HepG2 (cell line): ENCODE measurements around the gene CHADL. TPM values are rescaled to one million over a fixed set of nuclear protein-coding genes. Genes with fewer than 3 reads are reported as not detected.

Experiments
- ASH2L ChIP-seq: fragments of 300-600, 200-600 bp; sonication (generic); IDR thresholded peaks from 2 replicates; pipeline ENCODE4 v1.7.0; 2017; ENCODE audit warnings: low read depth, mild to moderate bottlenecking, moderate library complexity, mixed read lengths, low read length; ENCODE audit not compliant: insufficient read length
- ATRX ChIP-seq: sonication (generic); formaldehyde crosslinking; IDR thresholded peaks from 2 replicates; pipeline ENCODE4 v1.4.0; 2020; ENCODE audit warnings: missing genetic modification reagents, borderline replicate concordance
- BORCS8-MEF2B ChIP-seq: sonication (generic); formaldehyde crosslinking; IDR thresholded peaks from 2 replicates; pipeline ENCODE4 v1.8.0; 2022; ENCODE audit warnings: mild to moderate bottlenecking, missing genetic modification reagents
- CCAR2 ChIP-seq: fragments of 200-400 bp; formaldehyde crosslinking; optimal IDR thresholded peaks from 2 replicates; pipeline ENCODE3; 2018; ENCODE audit warnings: low read depth, mild to moderate bottlenecking, low read length, moderate library complexity
- MIER2 ChIP-seq: IDR thresholded peaks from 2 replicates; pipeline ENCODE4 v1.6.1; 2016; ENCODE audit warnings: missing biosample characterization, missing genetic modification reagents
- NONO ChIP-seq, 2 experiments: fragments of 450-650 bp in 1 of 2; sonication (generic) in 1 of 2; formaldehyde crosslinking in 1 of 2; IDR thresholded peaks in 1 of 2; conservative IDR thresholded peaks in 1 of 2; 2 replicates each; pipeline versions ENCODE4 v1.6.1 to v1.8.0; 2017 to 2022; ENCODE audit warnings: mild to moderate bottlenecking in 1 of 2, missing genetic modification reagents in 1 of 2, moderate library complexity in 1 of 2
- SNAI1 ChIP-seq: sonication (generic); formaldehyde crosslinking; IDR thresholded peaks from 2 replicates; pipeline ENCODE4 v1.5.0; 2020; ENCODE audit warnings: mild to moderate bottlenecking, missing genetic modification reagents, borderline replicate concordance
- SOX13 ChIP-seq, 3 experiments: fragments of 450-650 bp in 1 of 3; sonication (generic) in 1 of 3; formaldehyde crosslinking in 1 of 3; IDR thresholded peaks in 2 of 3; conservative IDR thresholded peaks in 1 of 3; 2 replicates each; pipeline versions ENCODE4 v1.5.0 to v1.6.1; 2016 to 2020; ENCODE audit warnings: antibody characterized with exemption in 1 of 3, mild to moderate bottlenecking in 1 of 3, missing compliant biosample characterization in 1 of 3, missing genetic modification reagents in 1 of 3, moderate library complexity in 1 of 3
- ZBTB3 ChIP-seq: sonication (generic); formaldehyde crosslinking; IDR thresholded peaks from 2 replicates; pipeline ENCODE4 v1.4.0; 2020; ENCODE audit warnings: low read depth, mild to moderate bottlenecking, moderate library complexity, missing genetic modification reagents, borderline replicate concordance
- ZBTB38 ChIP-seq: sonication (generic); formaldehyde crosslinking; IDR thresholded peaks from 2 replicates; pipeline ENCODE4 v1.5.1; 2020; ENCODE audit warnings: mild to moderate bottlenecking, missing genetic modification reagents
- ZFP36L2 ChIP-seq: sonication (generic); formaldehyde crosslinking; IDR thresholded peaks from 2 replicates; pipeline ENCODE4 v1.4.0; 2020; ENCODE audit warnings: missing genetic modification reagents
- ZMYM4 ChIP-seq: sonication (generic); formaldehyde crosslinking; IDR thresholded peaks from 2 replicates; pipeline ENCODE4 v1.8.1; 2023; ENCODE audit warnings: mild to moderate bottlenecking, missing genetic modification reagents
- ZNF138 ChIP-seq: sonication (generic); formaldehyde crosslinking; IDR thresholded peaks from 2 replicates; pipeline ENCODE4 v1.5.0; 2020; ENCODE audit warnings: mild to moderate bottlenecking, low read depth, missing genetic modification reagents
- ZNF20 ChIP-seq: sonication (generic); formaldehyde crosslinking; IDR thresholded peaks from 2 replicates; pipeline ENCODE4 v1.4.0; 2020; ENCODE audit warnings: mild to moderate bottlenecking, moderate library complexity, missing genetic modification reagents
- ZNF251 ChIP-seq: sonication (generic); formaldehyde crosslinking; IDR thresholded peaks from 2 replicates; pipeline ENCODE4 v1.9.0; 2021; ENCODE audit warnings: mild to moderate bottlenecking, missing genetic modification reagents
- ZNF264 ChIP-seq: sonication (generic); formaldehyde crosslinking; IDR thresholded peaks from 2 replicates; pipeline ENCODE4 v1.4.0; 2020; ENCODE audit warnings: missing genetic modification reagents
- ZNF335 ChIP-seq: sonication (generic); formaldehyde crosslinking; IDR thresholded peaks from 2 replicates; pipeline ENCODE4 v1.4.0; 2020; ENCODE audit warnings: missing genetic modification reagents
- ZNF724P ChIP-seq: sonication (generic); formaldehyde crosslinking; IDR thresholded peaks from 2 replicates; pipeline ENCODE4 v1.8.0; 2022; ENCODE audit warnings: missing genetic modification reagents, borderline replicate concordance
- ZNF766 ChIP-seq: sonication (generic); formaldehyde crosslinking; IDR thresholded peaks from 2 replicates; pipeline ENCODE4 v1.5.0; 2020; ENCODE audit warnings: missing genetic modification reagents, borderline replicate concordance
- ZNF816 ChIP-seq: sonication (generic); formaldehyde crosslinking; IDR thresholded peaks from 2 replicates; pipeline ENCODE4 v1.8.0; 2022; ENCODE audit warnings: missing genetic modification reagents, mild to moderate bottlenecking, borderline replicate concordance
- polyA plus RNA-seq, 8 experiments: library from polyadenylated mRNA; depleted of rRNA in 3 of 8; stranded (reverse) in 7 of 8; unstranded in 1 of 8; fragments of >200 nt; fragmentation: Illumina TruSeq in 4 of 8; extraction: Trizol in 4 of 8; gene quantifications; 2 replicates each; pipeline versions ENCODE4 v1.2.1 to v1.2.3, GENCODE V29; 2011 to 2016; ENCODE audit warnings: low read depth in 4 of 8, missing spikeins in 1 of 8, mixed read lengths in 1 of 8; ENCODE audit not compliant: insufficient read depth in 1 of 8
- total RNA-seq, 5 experiments: library from RNA; depleted of rRNA; stranded (reverse); fragments of >200 nt; fragmentation: Illumina TruSeq; extraction: Trizol; gene quantifications; 2 replicates each; pipeline ENCODE4 v1.2.3, GENCODE V29; 2016; ENCODE audit warnings: low read depth in 1 of 5
- TF ChIP-seq, protein P1 (sequence below): sonication (generic); formaldehyde crosslinking; IDR thresholded peaks from 2 replicates; pipeline ENCODE4 v1.5.0; 2020; ENCODE audit warnings: missing genetic modification reagents
- TF ChIP-seq, protein P2 (sequence below): sonication (generic); formaldehyde crosslinking; IDR thresholded peaks from 2 replicates; pipeline ENCODE4 v1.4.0; 2020; ENCODE audit warnings: mild to moderate bottlenecking, missing genetic modification reagents
- TF ChIP-seq, protein P3 (sequence below): IDR thresholded peaks from 2 replicates; pipeline ENCODE4 v1.6.1; 2016; ENCODE audit warnings: low read depth
- TF ChIP-seq, protein P4 (sequence below): IDR thresholded peaks from 2 replicates; pipeline ENCODE4 v1.6.1; 2016; ENCODE audit warnings: missing compliant biosample characterization, missing genetic modification reagents, borderline replicate concordance

CHADL gene
- total and polyA plus RNA-seq, 2 of the 13 experiments (the other 11 are each of a cell fraction or from before 2014, with no cell fraction given), result 2.8 to 8.1 TPM

DNA sequence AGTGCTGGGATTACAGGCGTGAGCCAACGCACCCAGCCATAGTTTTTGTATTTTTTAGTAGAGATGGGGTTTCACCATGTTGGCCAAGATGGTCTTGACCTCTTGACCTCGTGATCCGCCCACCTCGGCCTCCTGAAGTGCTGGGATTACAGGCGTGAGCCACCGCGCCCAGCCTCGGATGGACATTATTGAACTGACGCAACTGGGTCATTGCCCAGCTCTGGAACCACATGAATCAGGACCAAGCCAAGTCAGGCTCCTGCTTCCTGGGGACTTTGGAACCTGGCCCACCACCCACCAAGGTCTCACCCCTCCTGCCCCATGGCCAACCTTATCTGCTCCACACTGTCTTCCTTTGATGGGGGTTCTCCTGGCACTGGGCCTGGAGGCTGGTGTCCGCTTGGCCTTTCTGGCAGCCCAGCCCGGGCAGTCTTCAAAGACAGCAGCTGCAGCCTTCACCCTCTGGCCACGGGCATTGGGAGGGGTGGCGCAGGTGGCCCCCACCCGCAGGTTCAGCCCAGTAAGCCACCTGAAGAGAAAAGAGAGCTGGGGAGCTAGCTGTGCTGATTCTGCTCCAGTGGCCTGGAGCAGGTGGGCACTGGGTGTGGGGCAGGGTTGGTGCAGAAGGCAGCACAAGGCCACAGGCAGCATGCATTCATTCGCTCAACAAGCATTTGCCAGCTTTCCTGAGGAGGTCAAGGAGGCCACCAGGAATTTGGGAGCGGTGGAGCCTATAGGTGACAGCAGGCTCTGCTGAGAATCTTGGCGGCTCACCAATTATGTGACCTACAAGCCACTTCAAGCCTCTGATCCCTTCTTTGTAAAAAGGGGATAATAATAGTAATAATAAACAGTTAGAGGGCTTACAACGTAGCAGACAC lies 5.7 kb downstream of the CHADL start (continued):
- TF ChIP-seq ZBTB3 (CRISPR knock-in tag) (no peak), ZNF724P (CRISPR knock-in tag) (no peak), ASH2L (no peak), ZNF138 (CRISPR knock-in tag) (no peak), ZNF251 (CRISPR knock-in tag) (no peak), SNAI1 (CRISPR knock-in tag) (no peak), ZNF766 (CRISPR knock-in tag) (no peak), ZNF335 (CRISPR knock-in tag) (no peak), ZNF20 (CRISPR knock-in tag) (no peak), ZNF264 (CRISPR knock-in tag) (peak; percentile 43; the same call in 1 of the 2 replicates), ZFP36L2 (CRISPR knock-in tag) (no peak), ZBTB38 (no peak), MIER2 (0 out of 2 replicates have a peak, but pooled peaks have one; percentile 36), CCAR2 (no peak), NONO (IDR thresholded peaks at IDR 0.05) (no peak), NONO (CRISPR knock-in tag; conservative IDR thresholded peaks at IDR 0.05) (no peak), ZMYM4 (CRISPR knock-in tag) (no peak), ZNF816 (CRISPR knock-in tag) (no peak), SOX13 (IDR thresholded peaks at IDR 0.05) (no peak), SOX13 (CRISPR knock-in tag; conservative IDR thresholded peaks at IDR 0.05 in 1 of 2, IDR thresholded peaks at IDR 0.05 in 1 of 2) (peak in 1 of 2 experiments; percentile 43; a peak in 2 of 4 replicates), BORCS8-MEF2B (CRISPR knock-in tag) (no peak), ATRX (CRISPR knock-in tag) (no peak)
- TF ChIP-seq, protein P1, sequence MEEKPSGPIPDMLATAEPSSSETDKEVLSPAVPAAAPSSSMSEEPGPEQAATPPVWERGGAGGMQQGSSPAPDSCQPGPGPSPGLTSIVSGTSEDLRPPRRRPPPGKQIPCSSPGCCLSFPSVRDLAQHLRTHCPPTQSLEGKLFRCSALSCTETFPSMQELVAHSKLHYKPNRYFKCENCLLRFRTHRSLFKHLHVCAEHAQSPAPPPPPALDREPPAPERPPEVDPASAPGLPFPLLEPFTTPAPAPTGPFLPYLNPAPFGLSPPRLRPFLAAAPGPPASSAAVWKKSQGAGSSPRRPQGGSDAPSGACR (CRISPR knock-in tag), result no peak
- TF ChIP-seq, protein P2, sequence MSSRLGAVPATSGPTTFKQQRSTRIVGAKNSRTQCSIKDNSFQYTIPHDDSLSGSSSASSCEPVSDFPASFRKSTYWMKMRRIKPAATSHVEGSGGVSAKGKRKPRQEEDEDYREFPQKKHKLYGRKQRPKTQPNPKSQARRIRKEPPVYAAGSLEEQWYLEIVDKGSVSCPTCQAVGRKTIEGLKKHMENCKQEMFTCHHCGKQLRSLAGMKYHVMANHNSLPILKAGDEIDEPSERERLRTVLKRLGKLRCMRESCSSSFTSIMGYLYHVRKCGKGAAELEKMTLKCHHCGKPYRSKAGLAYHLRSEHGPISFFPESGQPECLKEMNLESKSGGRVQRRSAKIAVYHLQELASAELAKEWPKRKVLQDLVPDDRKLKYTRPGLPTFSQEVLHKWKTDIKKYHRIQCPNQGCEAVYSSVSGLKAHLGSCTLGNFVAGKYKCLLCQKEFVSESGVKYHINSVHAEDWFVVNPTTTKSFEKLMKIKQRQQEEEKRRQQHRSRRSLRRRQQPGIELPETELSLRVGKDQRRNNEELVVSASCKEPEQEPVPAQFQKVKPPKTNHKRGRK, result no peak
- TF ChIP-seq, protein P3, sequence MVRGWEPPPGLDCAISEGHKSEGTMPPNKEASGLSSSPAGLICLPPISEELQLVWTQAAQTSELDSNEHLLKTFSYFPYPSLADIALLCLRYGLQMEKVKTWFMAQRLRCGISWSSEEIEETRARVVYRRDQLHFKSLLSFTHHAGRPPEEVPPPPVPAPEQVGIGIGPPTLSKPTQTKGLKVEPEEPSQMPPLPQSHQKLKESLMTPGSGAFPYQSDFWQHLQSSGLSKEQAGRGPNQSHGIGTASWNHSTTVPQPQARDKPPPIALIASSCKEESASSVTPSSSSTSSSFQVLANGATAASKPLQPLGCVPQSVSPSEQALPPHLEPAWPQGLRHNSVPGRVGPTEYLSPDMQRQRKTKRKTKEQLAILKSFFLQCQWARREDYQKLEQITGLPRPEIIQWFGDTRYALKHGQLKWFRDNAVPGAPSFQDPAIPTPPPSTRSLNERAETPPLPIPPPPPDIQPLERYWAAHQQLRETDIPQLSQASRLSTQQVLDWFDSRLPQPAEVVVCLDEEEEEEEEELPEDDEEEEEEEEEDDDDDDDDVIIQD (CRISPR knock-in tag), result no peak
- TF ChIP-seq, protein P4, sequence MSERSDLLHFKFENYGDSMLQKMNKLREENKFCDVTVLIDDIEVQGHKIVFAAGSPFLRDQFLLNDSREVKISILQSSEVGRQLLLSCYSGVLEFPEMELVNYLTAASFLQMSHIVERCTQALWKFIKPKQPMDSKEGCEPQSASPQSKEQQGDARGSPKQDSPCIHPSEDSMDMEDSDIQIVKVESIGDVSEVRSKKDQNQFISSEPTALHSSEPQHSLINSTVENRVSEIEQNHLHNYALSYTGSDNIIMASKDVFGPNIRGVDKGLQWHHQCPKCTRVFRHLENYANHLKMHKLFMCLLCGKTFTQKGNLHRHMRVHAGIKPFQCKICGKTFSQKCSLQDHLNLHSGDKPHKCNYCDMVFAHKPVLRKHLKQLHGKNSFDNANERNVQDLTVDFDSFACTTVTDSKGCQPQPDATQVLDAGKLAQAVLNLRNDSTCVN (CRISPR knock-in tag), result 0 out of 2 replicates have a peak, but pooled peaks have one; percentile 16
